ENCODE results near the gene CDT1.
"Not testable (repeated sequence)": the region's sequence is repeated elsewhere in the genome, so short reads cannot be mapped to it uniquely, and the experiment has no call there.

Gene CDT1

DNA sequence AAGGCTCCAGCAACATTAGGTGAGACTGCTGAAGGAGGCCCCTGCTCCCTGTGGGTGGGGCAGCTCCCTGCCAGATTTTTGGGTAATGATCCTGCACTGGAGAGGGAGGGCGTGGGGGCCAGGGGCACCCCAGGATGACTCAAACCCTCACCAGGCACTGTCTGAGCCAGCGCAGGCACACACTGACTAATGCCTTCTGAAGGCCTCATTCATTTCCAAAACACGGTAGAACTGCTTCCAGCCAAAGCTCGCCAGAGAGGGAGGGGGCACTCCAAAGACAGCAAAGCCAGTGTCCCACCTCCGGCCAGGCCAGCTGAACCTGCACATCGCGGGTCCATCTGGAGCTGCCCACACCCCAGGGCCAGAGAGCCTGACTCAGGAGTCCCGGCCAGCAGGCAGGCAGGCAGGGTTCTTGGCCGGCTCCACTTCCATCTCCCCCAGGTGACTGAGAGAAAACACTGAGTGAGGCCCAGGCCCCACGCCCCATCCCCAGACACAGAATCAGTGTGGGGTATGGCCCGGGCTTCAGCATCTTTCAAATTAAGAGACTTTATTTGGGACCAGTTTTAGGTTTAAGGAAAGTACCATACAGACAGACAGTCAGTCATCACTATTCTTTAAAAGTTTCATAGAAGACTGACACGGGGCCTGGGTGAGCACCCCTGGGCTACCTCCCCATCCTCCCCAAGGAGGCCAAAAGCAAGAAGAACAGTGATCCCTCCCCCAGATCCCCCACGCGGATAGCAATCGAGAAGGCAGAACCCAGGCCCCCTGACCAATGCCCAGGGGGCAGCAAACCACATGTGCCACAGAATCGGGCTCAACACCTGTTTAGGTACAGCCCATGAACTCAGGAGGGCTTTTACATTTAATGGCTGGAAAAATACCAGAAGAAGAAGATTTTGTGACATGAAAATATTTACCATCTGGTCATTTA, 20.9 kb upstream of the CDT1 start:
- DNase-seq (ENCODE audit: low read depth in 3 of 3) = peak in 1 of 3 donors; percentile 82

DNA sequence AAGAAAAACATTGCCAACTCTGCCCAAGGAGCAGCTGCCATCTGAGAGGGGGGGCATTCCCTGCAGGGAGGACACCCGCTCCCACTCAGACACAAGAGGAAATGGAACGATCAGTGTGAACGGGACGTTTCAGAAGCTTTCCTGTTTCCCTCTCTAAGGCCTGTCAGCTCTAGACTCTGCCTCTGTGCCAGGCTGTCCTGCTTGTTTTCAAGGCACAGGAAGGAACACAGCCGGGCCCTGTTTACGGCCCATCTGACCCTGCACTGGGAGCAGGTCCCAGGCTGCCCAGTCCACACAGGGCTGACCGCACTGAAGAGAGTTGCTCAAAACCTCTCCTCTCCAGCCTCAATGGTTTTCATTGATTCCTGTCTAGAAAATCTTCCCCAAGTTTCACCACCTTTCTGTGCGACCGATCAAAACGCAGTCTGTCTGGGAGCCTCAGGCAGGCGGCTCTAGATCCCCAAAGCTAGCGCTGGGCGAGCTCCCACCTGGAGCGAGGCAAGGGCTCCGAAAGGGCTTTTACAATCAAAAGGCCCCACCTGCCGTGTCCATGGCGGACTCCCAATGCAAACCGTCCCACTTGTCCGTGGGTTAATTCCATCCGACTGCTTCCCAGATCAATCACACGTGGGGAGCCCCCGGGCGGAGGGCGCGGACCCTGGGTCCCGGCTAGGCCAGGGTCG, 20.1 kb upstream of the CDT1 start:
- no peak for DNase-seq (ENCODE audit: low read depth in 3 of 3)

DNA sequence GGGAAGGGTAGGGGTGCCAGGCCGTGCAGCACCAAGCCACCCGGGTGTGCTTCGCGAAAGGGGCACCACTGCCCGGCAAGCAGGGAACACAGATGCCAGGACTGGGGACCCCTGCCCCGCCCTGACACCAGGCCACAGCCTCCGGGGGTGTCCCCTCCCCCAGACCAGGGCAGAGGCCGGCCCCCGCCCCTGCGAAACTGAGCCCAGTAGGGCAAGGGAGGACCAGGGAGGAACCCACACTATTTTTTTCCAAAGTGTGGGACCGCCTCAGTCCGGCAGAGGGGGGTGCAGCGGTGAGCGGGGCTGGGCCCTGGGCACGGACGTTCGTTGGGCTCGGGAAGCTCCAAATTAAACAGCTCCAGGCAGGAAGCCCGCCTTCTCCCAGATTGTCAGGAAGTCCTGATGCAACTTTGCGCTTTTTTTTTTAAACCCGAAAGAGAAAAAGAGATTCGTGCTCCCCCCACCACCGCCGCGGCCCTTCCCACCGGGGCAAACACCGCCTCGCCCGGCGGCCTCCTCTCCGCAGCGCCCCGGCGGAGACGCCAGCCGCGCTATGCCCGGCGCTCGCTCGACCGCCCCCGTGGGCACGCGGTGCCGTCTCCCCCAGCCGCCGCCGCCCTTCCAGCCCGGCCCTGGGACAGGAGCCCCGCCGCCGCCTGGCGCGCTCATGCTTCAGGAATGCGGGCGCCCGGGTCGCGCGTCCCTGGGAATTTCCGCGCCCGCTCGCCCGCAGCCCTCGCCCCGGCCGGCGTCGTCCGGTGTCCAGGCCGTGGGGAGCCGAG, 19.3 kb upstream of the CDT1 start:
- DNase-seq (ENCODE audit: low read depth in 3 of 3) = no peak

DNA sequence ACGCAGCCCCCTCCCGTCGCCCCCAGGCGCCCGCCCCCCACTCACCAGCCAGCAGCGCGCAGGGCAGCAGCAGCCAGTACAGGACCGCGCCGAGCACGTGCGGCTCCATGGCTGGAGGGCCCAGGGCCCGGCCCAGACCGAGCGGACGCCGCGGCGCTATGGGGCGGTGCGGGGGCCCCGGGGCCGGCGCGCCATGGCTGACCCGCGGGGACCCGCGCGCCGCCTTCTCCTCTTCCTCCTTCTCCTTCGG, 18.8 kb upstream of the CDT1 start:
- DNase-seq (ENCODE audit: low read depth in 3 of 3) = no peak

DNA sequence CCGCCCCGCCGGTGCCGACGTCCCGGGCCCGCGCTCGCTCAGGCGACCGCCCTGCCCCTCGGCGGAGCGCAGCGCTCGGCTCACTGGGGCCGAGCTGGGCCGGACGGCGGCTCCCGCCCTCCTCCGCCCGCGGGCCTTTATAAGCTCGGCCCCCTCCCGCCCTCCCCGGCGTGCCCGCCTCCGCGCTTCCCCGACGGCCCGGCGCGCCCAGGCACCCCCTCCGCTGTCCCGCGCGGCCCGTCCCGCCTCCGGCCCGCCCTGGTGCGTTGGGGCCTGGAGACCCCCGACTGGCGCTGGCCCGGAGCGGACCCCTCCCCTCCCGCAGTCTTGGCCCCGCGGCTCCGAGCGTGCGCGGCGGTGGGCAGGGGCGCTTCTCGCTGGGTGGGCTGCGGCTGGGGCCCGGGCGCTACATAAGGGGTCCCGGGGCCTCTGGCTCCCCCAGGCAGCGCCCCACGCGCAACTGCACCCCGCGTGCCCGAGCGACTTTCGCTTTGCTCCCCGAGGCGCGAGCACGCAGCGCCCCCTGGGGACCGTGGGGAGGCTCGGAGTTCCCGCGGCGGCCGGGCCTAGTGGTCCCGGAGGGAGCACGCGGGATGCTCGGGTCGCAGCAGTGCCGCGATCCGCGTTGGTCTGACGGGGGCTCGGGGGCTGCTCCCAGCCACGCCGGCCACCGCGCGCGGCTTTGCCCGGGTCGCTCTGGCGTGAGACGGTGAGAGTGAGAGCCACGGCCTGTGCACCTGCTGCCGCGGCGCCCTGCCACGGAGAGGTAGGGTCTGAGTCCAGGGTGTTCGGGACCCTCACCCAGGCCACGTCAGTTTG, 18.3 kb upstream of the CDT1 start, which contains the start of gene PIEZO1:
Gene PIEZO1, minus strand, starts transcription at position 115 of the 819 bp plus-strand sequence. CDS start 256 bp downstream, outside the sequence.
- DNase-seq (ENCODE audit: low read depth in 3 of 3) = peak in 1 of 3 donors; percentile 74

DNA sequence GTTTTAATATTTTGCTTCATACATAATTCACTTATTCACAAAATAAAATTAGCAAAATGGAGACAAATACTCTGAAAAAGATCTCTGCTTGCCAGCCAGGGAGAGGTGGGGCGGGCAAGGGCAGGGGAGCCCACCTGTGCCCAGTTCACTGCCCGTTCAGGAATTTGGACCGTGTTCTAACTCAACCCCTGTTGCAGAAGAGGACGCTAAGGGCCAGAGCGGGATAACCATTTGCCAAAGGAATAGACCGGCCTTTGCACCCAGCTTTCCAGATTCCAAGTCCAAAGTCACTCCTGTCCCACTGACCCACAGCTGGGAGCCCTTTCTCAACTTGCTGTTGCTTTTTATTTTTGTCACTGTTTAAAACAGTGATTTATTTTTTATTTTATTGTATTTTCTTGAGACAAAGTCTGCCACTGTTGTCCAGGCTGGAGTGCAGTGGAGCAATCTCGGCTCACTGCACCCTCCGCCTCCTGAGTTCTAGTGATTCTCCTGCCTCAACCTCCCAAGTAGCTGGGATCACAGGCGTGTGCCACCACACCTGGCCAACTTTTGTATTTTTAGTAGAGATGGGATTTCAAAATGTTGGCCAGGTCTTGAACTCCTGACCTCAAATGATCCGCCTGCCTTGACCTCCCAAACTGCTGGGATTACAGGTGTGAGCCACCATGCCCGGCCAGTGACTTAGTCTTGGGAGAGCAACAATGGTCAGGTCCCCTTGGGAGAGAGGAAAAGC, 15.8 kb upstream of the CDT1 start:
- no peak for DNase-seq (ENCODE audit: low read depth in 3 of 3)

DNA sequence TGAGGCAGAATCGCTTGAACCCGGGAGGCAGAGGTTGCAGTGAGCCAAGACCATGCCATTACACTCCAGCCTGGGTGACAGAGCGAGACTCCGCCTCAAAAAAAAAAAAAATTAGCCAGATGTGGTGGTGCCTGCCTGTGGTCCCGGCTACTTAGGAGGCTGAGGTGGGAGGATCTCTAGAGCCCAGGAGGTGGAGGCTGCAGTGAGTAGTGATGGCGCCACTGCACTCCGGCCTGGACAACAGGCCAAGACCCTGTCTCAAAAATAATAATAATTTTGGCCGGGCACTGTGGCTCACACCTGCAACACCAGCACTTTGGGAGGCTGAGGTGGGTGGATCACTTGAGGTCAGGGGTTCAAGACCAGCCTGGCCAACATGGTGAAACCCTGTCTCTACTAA, 14.8 kb upstream of the CDT1 start:
- DNase-seq (ENCODE audit: low read depth in 3 of 3) = not testable (repeated sequence)

DNA sequence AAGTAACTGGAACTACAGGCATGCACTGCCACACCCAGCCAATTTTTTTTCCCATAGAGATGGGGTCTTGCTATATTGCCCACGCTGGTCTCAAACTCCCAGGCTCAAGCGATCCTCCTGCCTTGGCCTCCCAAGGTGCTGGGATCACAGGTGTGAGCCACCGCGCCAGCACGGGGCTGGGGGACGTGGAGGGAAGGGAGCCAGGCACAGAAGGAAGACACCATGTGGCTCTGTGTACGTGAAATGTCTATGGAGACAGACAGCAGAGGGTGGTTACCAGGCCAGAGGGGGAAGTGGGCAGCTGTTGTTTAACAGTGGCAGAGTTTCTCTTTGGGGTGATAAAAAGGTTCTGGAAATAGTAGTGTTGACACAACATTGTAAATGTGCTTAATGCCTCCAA, 14.0 kb upstream of the CDT1 start:
- DNase-seq (ENCODE audit: low read depth in 3 of 3) = no peak

DNA sequence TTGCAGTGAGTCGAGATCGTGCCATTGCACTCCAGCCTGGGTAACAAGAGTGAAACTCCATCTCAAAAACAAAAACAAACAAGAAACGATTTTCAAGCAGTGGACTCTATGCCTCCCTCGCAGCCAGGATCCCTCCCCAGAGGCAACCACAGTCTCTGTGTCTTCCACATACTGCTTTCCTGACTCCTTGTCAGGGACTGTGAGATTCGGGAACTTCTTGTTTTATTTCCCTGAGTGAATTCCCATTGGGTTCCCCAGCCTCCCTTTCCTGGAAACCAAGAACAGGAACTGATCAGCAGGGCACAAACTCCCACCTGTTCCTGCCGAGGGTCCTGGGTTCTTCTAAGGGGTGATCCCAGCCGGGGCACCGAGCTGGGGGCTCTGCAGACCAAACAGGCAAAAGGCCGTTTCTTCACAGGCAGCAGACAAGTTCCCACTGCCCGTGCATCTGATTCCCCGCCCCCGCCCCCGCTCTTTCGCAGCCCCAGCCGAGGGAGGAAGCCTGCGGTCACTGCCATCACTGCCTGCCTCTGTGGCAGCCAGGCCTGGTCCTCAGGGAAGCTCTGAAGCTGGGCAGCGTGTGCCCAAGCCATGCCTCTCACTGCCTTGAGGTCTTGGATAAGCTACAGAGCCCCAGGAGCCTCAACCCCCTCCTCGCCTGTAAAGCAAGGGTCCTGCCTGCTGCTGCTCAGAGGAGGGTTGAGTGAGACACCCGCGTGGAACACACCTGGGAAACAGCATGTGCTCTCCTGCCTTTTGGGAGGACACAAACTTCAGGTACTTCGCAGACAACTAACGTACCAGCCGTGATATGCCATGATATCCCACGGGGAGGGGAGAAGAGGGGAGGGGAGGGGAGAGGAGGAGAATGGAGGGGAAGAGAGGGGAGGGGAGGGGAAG, 13.0 kb upstream of the CDT1 start:
- no peak for DNase-seq (ENCODE audit: low read depth in 3 of 3)

DNA sequence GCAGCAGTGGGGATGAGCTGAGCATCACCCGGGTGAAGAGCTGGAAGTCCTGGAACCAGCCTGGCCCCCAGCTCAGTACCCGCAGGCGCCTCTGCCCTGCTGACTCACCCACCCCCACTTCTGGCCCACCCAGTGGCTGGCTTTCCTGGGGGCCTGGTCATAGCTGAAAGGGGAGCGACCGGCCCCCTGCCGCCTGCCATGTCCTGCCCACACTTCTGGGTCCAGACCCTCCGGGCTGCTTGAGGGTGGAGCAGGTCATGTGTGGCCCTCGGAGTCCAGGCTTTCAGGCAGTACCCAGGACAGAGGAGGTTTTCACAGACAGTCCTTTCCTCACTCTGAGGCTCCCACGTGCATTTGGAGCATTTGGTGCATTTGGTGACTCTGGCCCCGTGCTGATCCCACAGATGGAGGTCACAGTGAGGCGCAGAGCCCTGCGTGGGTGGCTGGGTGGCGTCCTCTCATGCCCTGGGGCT, 11.5 kb upstream of the CDT1 start:
- no peak for DNase-seq (ENCODE audit: low read depth in 3 of 3)

DNA sequence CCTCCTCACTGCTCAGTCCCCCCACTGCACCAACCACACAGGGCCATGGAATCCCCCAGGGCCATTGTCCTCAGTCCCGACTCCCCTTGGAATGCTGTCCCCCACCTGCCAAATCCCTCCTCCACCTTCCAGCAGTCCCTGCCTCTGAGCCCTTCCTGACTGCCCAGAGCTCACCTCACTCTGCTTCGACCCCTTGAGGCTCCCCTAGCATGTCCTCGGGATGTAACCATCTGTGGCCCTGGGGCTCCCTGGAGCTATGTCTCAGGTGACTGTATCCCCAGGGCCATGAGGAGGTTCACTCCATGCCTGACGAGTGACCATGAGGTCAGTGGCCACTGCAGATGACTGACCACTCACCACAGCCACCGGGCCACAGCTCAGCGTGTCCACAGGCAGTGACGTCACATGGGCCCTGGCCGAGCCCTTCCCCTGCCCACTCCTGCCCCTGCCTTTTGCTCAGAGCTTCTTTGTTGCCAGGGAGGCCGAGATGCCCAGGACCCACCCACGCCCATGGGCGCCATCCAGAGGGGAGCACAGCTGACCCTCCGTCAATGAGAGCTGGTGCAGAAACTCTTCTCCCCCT, 10.8 kb upstream of the CDT1 start:
- no peak for DNase-seq (ENCODE audit: low read depth in 3 of 3)

DNA sequence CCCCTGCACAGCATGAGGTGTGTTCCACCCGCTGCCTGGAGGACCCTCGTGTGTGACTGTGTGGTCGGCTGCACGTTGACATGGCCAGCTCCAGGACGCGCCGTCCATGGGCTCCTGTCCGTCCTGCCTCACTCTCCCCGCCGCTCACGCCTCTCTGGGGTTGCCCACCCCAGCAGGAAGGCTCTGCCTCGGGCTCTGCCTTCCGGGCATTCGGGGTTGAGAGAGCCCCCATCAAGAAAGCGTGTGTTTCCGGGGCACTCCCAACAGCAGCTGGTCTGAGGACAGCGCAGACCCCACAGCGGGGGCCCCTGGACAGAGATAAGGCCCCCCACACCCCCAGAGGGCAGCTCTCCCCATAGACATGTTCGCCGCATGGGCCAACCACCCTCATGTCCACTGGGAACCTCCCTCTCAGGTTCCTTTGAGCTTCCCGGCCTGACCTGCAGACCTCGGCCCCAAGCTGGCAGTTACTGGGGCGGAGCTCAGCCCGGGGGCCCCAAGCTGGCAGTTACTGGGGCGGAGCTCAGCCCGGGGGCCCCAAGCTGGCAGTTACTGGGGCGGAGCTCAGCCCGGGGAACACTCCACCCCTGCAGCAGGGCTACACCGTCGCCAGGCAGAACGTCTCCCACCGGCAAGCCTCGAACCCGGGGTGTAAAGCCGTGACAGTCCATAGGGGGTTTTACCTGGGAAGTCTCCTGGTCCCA, 10.2 kb upstream of the CDT1 start:
- DNase-seq (ENCODE audit: low read depth in 3 of 3) = no peak

DNA sequence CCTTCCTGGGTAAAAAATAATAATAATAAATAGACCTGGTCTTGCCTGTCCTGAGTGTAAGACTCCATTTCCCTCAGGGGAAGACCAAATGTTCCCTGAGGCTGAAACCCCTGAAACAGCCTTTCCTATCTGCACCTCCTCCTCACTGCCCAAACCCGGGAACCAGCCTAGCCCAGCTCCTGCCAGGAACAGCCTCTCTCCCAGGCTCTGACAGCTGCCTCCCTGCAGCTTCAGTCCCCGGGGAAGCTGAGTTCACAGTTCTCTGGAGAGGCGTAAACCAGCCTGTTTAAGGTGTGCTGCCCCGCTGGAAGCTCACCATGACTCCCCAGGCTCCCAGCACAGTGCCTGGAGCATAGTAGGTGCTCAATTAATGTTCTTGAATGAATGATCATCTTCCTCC, 7.3 kb upstream of the CDT1 start:
- no peak for DNase-seq (ENCODE audit: low read depth in 3 of 3)

DNA sequence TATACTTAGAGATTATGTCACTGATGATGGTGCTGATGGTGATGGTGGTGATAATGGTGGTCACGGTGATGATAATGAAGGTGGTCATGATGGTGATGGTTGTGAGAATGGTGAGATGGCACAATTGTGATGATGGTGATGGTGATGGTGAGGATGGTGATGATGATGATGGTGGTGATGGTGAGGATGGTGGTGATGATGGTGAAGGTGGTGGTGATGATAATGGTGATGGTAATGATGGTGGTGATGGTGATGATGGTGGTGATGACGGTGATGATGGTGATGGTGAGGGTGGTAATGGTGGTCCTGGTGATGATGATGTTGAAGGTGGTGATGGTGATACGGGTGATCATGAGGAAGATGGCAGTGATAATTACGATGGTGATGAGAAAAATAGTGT, 5.5 kb upstream of the CDT1 start:
- DNase-seq (ENCODE audit: low read depth in 3 of 3) = no peak

DNA sequence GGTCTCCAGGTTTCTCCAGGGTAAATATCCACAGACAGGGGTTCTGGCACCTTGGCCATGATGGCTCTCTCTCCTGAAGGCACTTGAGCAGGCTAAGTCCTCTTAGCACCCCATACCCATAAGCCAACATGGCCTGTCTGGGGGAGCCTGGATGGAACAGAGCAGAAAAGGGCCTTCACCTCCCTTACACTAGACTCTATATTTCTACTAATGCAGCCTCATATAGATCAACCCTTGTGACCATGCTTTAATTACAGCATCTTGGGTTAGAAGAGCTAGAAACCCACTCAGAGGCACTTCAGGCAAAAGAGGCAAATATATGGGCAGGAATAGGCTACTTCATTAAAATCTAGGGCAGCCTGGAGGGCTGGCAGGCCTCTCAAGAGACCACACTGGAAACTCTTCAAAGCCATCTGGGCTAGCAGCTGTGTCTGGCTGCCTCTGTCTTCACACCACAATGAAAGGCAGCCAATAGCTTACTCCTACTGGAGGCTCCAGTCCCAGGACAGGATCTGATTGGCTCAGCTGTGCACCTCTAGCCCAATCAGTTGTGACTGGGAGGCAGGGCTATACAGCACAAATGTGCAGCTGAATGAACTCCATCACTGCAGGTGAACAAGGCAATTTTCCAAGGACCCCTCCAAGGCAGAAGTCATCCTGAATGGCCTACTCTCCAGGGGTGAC, 4.7 kb upstream of the CDT1 start:
- no peak for DNase-seq (ENCODE audit: low read depth in 3 of 3)

DNA sequence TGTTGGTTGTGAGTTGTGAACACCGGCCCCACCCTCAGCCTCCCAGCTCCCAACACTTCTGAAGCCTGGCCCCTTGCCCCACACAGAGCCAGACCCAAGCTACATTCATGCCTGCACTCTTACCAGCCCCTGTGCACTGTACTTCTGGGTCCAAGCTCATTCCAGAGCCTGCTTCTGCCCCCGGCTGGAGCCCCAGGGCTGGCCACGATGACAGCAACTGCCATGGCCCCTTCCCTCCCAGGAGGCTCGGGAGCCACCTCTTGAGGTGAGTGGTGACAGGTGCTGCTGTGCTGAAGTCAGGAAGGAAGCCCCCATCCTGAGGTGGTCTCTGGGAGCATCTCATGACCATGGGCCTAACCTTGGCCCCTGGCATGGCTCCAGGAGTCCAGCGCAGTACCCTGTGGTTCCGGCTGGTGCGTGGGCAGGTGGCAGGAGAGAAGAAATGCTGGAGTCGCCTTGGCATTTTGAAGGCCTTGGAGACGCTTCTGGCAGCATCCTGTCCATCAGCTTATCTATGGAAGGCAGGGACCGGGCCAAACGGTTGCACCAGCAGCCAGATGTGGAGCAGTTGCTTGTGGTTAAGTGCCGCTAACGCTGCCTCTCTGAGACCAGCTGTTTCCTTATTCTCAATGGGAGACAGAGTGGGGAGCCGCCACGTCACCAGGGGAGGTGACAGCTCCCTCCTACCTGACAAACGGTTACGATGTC, 3.9 kb upstream of the CDT1 start:
- no peak for DNase-seq (ENCODE audit: low read depth in 3 of 3)

DNA sequence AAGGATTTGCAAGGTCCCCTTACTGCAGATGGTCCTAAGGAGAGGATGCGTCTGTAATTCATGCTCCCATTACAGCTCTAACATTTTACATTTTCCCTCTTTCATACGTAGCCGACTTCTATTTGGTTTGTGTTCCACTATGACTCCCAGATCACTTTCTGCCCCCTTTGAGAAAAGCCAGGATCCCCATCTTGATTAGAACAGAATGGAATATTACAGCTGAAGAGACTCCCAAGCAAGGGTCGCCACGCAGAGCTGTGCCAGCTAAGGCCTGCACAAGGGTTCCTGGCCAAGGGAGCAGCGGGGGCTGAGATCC, 3.4 kb upstream of the CDT1 start:
- DNase-seq (ENCODE audit: low read depth in 3 of 3) = no peak

DNA sequence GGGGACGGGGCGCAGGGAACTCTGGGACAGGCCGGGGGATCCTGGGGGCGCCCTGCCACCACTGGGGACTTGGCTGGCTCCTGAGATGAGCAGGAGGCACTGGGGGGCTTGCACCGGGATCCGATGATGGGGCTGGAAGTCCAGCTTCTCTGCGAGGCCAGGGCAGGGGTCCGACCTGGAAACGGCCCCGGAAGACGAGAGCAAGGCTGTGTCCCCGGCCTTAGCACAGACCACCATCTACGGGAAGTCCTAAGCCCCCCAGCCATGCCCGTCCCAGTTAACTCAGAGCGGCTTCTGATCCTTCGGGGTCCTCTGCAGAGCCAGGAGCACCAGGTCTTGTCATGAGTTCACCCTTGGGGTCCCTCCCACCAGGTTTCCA, 573 bp downstream of the CDT1 start:
- no peak for DNase-seq (ENCODE audit: low read depth in 3 of 3)
